HepG2 (cell line): ENCODE results near the gene SH2B2. TPM values are rescaled to one million over a fixed set of nuclear protein-coding genes. Genes with fewer than 3 reads are reported as not detected.
A peak's percentile ranks its signal among the peaks of the same experiment; 100 is the strongest.

Source experiments
- ATF7-NPFF ChIP-seq: sonication (generic); formaldehyde crosslinking; IDR thresholded peaks from 2 replicates; pipeline ENCODE4 v1.8.1; 2023; ENCODE audit warnings: mild to moderate bottlenecking, low read depth, missing genetic modification reagents, moderate library complexity
- BORCS8-MEF2B ChIP-seq: sonication (generic); formaldehyde crosslinking; IDR thresholded peaks from 2 replicates; pipeline ENCODE4 v1.8.0; 2022; ENCODE audit warnings: mild to moderate bottlenecking, missing genetic modification reagents
- CEBPG ChIP-seq: IDR thresholded peaks from 2 replicates; pipeline ENCODE4 v1.6.1; 2016
- DMAP1 ChIP-seq: IDR thresholded peaks from 2 replicates; pipeline ENCODE4 v1.6.1; 2016
- HIVEP1 ChIP-seq: sonication (generic); formaldehyde crosslinking; IDR thresholded peaks from 2 replicates; pipeline ENCODE4 v1.4.0; 2020; ENCODE audit warnings: mild to moderate bottlenecking, missing genetic modification reagents
- HMGA1 ChIP-seq: sonication (generic); formaldehyde crosslinking; conservative IDR thresholded peaks from 2 replicates; pipeline ENCODE4 v1.4.0; 2020; ENCODE audit warnings: missing genetic modification reagents
- KLF15 ChIP-seq: sonication (generic); formaldehyde crosslinking; IDR thresholded peaks from 2 replicates; pipeline ENCODE4 v1.8.1; 2023; ENCODE audit warnings: borderline replicate concordance, mild to moderate bottlenecking, inconsistent platforms, missing genetic modification reagents, mixed read lengths
- NFIB ChIP-seq: sonication (generic); formaldehyde crosslinking; IDR thresholded peaks from 2 replicates; pipeline ENCODE4 v1.9.0; 2021; ENCODE audit warnings: missing genetic modification reagents, mild to moderate bottlenecking, borderline replicate concordance
- NFYC ChIP-seq: IDR thresholded peaks from 2 replicates; pipeline ENCODE4 v1.6.1; 2016; ENCODE audit warnings: missing genetic modification reagents, missing compliant biosample characterization
- POLR2A ChIP-seq, 2 experiments: IDR thresholded peaks; 2 replicates each; pipeline ENCODE4 v1.6.1; 2011; ENCODE audit warnings: low read depth in 2 of 2, low read length in 2 of 2, mild to moderate bottlenecking in 1 of 2, moderate library complexity in 1 of 2; ENCODE audit not compliant: insufficient read depth in 1 of 2
- SALL2 ChIP-seq: sonication (generic); formaldehyde crosslinking; IDR thresholded peaks from 2 replicates; pipeline ENCODE4 v1.8.1; 2023; ENCODE audit warnings: mild to moderate bottlenecking, missing genetic modification reagents, inconsistent platforms
- SAP130 ChIP-seq: IDR thresholded peaks from 2 replicates; pipeline ENCODE4 v1.6.1; 2016; ENCODE audit warnings: low read depth
- TMF1 ChIP-seq: sonication (generic); formaldehyde crosslinking; IDR thresholded peaks from 2 replicates; pipeline ENCODE4 v1.8.1; 2022; ENCODE audit warnings: low read depth, missing genetic modification reagents
- ZKSCAN8 ChIP-seq: IDR thresholded peaks from 2 replicates; pipeline ENCODE4 v1.6.1; 2016; ENCODE audit warnings: borderline replicate concordance, missing genetic modification reagents, missing compliant biosample characterization
- ZNF350 ChIP-seq: sonication (generic); formaldehyde crosslinking; IDR thresholded peaks from 2 replicates; pipeline ENCODE4 v1.4.0; 2020; ENCODE audit warnings: mild to moderate bottlenecking, low read depth, missing genetic modification reagents, borderline replicate concordance
- ZNF569 ChIP-seq: sonication (generic); formaldehyde crosslinking; IDR thresholded peaks from 2 replicates; pipeline ENCODE4 v1.5.0; 2020; ENCODE audit warnings: mild to moderate bottlenecking, missing genetic modification reagents, moderate library complexity, borderline replicate concordance
- ZNF766 ChIP-seq: sonication (generic); formaldehyde crosslinking; IDR thresholded peaks from 2 replicates; pipeline ENCODE4 v1.5.0; 2020; ENCODE audit warnings: missing genetic modification reagents, borderline replicate concordance
- polyA plus RNA-seq, 8 experiments: library from polyadenylated mRNA; depleted of rRNA in 3 of 8; stranded (reverse) in 7 of 8; unstranded in 1 of 8; fragments of >200 nt; fragmentation: Illumina TruSeq in 4 of 8; extraction: Trizol in 4 of 8; gene quantifications; 2 replicates each; pipeline versions ENCODE4 v1.2.1 to v1.2.3, GENCODE V29; 2011 to 2016; ENCODE audit warnings: low read depth in 4 of 8, missing spikeins in 1 of 8, mixed read lengths in 1 of 8; ENCODE audit not compliant: insufficient read depth in 1 of 8
- total RNA-seq, 5 experiments: library from RNA; depleted of rRNA; stranded (reverse); fragments of >200 nt; fragmentation: Illumina TruSeq; extraction: Trizol; gene quantifications; 2 replicates each; pipeline ENCODE4 v1.2.3, GENCODE V29; 2016; ENCODE audit warnings: low read depth in 1 of 5
- TF ChIP-seq, protein P1 (sequence below): sonication (generic); formaldehyde crosslinking; IDR thresholded peaks from 2 replicates; pipeline ENCODE4 v1.4.0; 2020; ENCODE audit warnings: mild to moderate bottlenecking, missing genetic modification reagents
- TF ChIP-seq, protein P2 (sequence below): sonication (generic); formaldehyde crosslinking; conservative IDR thresholded peaks from 2 replicates; pipeline ENCODE4 v1.4.0; 2020; ENCODE audit warnings: missing genetic modification reagents
- TF ChIP-seq, protein P3 (sequence below): sonication (generic); formaldehyde crosslinking; IDR thresholded peaks from 2 replicates; pipeline ENCODE4 v1.5.0; 2020; ENCODE audit warnings: missing genetic modification reagents
- TF ChIP-seq, protein P4 (sequence below): sonication (generic); formaldehyde crosslinking; conservative IDR thresholded peaks from 2 replicates; pipeline ENCODE4 v1.5.0; 2020; ENCODE audit warnings: missing genetic modification reagents
- TF ChIP-seq, protein P5 (sequence below), 2 experiments: sonication (generic) in 1 of 2; formaldehyde crosslinking in 1 of 2; IDR thresholded peaks; 2 replicates each; pipeline versions ENCODE4 v1.4.0 to v1.6.1; 2018 to 2020; ENCODE audit warnings: missing genetic modification reagents in 2 of 2, borderline replicate concordance in 1 of 2, low read depth in 1 of 2, mild to moderate bottlenecking in 1 of 2, missing biosample characterization in 1 of 2

SH2B2 gene
- total and polyA plus RNA-seq, 2 of the 13 experiments (the other 11 are each of a cell fraction or from before 2014, with no cell fraction given): 0.46 to 1.3 TPM

DNA sequence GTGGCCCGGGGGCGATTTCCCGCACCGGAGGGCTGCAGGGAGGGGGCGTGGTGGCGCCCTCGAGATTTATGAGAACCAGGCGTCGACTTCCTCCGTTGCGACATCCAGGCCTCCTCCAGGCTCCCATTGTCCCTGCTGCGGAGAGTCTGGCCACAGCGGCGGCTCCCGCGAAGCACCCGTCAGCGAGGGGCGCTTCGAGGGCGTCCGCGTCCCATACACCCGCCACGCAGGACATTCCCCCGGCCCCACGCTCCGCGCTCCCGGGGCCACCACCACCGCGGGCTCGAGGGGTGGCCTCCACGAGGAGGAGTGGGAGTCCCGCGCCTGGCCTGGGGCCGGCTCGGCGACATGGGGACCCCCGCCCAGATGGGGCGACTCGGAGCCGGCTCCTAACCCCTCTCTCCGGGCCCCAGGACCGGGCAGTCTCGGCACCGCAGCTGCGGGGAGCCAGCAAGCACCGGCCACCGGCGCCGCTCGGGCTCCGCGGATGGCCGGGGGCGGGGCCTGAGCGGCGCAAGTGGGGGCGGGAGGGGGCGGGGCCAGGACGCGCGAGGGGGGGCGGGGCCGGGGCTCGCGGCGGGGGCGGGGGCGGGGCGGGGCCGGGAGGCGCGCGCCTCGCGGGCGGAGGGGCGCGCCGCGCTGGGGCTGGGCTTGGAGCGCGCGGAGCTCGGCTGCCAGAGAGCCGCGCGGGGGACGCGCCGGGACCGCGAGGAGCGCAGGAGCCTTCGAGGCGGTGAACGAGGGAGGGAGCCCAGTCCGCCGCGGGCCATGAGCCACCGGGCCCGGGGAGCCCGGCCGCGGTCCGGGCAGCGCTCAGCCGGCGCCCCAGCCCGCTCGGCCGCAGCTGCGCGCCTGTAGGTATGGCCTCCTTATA, at the start of gene SH2B2 (continued):
- TF ChIP-seq, protein P1, sequence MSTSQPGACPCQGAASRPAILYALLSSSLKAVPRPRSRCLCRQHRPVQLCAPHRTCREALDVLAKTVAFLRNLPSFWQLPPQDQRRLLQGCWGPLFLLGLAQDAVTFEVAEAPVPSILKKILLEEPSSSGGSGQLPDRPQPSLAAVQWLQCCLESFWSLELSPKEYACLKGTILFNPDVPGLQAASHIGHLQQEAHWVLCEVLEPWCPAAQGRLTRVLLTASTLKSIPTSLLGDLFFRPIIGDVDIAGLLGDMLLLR (CRISPR knock-in tag): no peak
- TF ChIP-seq TMF1 (CRISPR knock-in tag) (peak; percentile 50; the same call in 1 of the 2 replicates), SALL2 (peak; percentile 57; the same call in 1 of the 2 replicates), DMAP1 (CRISPR knock-in tag) (no peak), ZKSCAN8 (CRISPR knock-in tag) (0 out of 2 replicates have a peak, but pooled peaks have one; percentile 42), HIVEP1 (CRISPR knock-in tag) (no peak; the same call in 1 of the 2 replicates), SAP130 (CRISPR knock-in tag) (peak; percentile 85), HMGA1 (CRISPR knock-in tag) (no peak), NFIB (no peak), POLR2A (IDR thresholded peaks at IDR 0.05; ENCODE audit: insufficient read depth in 1 of 2, low read depth in 2 of 2, low read length in 2 of 2) (peak; percentile 28 to 75; a peak in 2 of 4 replicates), KLF15 (0 out of 2 replicates have a peak, but pooled peaks have one; percentile 19), ZNF350 (CRISPR knock-in tag) (peak; percentile 55), CEBPG (CRISPR knock-in tag) (peak; percentile 90), BORCS8-MEF2B (CRISPR knock-in tag) (no peak; the same call in 1 of the 2 replicates), ZNF766 (CRISPR knock-in tag) (peak; percentile 73; the same call in 1 of the 2 replicates), ATF7-NPFF (CRISPR knock-in tag) (peak; percentile 25; the same call in 1 of the 2 replicates), NFYC (no peak), ZNF569 (no peak)
- TF ChIP-seq, protein P2, sequence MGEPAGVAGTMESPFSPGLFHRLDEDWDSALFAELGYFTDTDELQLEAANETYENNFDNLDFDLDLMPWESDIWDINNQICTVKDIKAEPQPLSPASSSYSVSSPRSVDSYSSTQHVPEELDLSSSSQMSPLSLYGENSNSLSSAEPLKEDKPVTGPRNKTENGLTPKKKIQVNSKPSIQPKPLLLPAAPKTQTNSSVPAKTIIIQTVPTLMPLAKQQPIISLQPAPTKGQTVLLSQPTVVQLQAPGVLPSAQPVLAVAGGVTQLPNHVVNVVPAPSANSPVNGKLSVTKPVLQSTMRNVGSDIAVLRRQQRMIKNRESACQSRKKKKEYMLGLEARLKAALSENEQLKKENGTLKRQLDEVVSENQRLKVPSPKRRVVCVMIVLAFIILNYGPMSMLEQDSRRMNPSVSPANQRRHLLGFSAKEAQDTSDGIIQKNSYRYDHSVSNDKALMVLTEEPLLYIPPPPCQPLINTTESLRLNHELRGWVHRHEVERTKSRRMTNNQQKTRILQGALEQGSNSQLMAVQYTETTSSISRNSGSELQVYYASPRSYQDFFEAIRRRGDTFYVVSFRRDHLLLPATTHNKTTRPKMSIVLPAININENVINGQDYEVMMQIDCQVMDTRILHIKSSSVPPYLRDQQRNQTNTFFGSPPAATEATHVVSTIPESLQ: no peak
- TF ChIP-seq, protein P3, sequence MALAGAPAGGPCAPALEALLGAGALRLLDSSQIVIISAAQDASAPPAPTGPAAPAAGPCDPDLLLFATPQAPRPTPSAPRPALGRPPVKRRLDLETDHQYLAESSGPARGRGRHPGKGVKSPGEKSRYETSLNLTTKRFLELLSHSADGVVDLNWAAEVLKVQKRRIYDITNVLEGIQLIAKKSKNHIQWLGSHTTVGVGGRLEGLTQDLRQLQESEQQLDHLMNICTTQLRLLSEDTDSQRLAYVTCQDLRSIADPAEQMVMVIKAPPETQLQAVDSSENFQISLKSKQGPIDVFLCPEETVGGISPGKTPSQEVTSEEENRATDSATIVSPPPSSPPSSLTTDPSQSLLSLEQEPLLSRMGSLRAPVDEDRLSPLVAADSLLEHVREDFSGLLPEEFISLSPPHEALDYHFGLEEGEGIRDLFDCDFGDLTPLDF (CRISPR knock-in tag): 0 out of 2 replicates have a peak, but pooled peaks have one; percentile 38
- TF ChIP-seq, protein P4, sequence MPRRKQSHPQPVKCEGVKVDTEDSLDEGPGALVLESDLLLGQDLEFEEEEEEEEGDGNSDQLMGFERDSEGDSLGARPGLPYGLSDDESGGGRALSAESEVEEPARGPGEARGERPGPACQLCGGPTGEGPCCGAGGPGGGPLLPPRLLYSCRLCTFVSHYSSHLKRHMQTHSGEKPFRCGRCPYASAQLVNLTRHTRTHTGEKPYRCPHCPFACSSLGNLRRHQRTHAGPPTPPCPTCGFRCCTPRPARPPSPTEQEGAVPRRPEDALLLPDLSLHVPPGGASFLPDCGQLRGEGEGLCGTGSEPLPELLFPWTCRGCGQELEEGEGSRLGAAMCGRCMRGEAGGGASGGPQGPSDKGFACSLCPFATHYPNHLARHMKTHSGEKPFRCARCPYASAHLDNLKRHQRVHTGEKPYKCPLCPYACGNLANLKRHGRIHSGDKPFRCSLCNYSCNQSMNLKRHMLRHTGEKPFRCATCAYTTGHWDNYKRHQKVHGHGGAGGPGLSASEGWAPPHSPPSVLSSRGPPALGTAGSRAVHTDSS (CRISPR knock-in tag): no peak
- TF ChIP-seq, protein P5, sequence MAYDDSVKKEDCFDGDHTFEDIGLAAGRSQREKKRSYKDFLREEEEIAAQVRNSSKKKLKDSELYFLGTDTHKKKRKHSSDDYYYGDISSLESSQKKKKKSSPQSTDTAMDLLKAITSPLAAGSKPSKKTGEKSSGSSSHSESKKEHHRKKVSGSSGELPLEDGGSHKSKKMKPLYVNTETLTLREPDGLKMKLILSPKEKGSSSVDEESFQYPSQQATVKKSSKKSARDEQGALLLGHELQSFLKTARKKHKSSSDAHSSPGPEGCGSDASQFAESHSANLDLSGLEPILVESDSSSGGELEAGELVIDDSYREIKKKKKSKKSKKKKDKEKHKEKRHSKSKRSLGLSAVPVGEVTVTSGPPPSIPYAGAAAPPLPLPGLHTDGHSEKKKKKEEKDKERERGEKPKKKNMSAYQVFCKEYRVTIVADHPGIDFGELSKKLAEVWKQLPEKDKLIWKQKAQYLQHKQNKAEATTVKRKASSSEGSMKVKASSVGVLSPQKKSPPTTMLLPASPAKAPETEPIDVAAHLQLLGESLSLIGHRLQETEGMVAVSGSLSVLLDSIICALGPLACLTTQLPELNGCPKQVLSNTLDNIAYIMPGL (CRISPR knock-in tag; IDR thresholded peaks at IDR 0.05; ENCODE audit: borderline replicate concordance in 1 of 2, low read depth in 1 of 2): peak in 1 of 2 experiments; percentile 40; a peak in 1 of 4 replicates
- TF ChIP-seq, all 625 proteins: peak for 192
